ENCODE data around the gene IDI2. TPM values are rescaled to one million over a fixed set of nuclear protein-coding genes. Genes with fewer than 3 reads are reported as not detected.

Gene IDI2
- total and polyA plus RNA-seq, 2 of the 13 experiments (the other 11 are each of a cell fraction or from before 2014, with no cell fraction given), result not detected

DNA sequence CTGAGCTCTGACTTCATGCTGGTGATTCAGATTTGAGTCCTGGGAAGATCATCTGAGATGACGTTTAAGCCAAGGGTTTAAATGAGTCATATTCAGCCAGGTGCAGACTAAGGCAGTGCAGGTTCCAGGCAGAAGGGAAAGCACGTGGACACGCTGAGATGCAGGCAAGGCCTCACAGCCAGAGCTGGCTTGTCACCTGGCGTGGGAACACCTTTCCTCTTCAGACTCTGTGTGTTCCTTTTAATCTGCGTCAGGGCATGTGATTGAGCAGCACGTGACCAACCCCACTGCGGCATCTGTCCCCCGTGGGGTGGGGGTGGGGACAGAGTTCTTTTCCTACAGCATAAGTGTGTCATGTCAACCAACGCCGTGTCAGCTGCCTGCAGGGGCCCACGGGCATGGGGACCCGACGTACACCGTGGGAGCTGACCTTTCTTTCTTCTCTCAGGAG lies 10.7 kb upstream of the IDI2 start:
- no peaks in the 10 kb centered on the region for H3K4me1 ChIP-seq (ENCODE audit: insufficient read depth, low read length)
- CTCF ChIA-PET (ENCODE audit: low intra/inter-chr PET ratio, low total read pairs), result no interaction called here
- FAIRE-seq, result no peak
- no peak for DNase-seq (ENCODE audit: low spot score)
- peak; percentile 55 for ATAC-seq
- intact Hi-C loops (cut with micrococcal nuclease; ENCODE audit: unreplicated experiment) (no loop called here), in situ Hi-C loops (cut with HindIII; ENCODE audit: extremely low pct_ligation_motif_present, low pct_unique_long_range_greater_than_20kb) (no loop called here)
- H3K27me3 ChIP-seq (ENCODE audit: control insufficient read depth in 1 of 2, insufficient read depth in 2 of 2, low read length in 2 of 2), result no peaks in the 10 kb centered on the region
- H4K20me1 ChIP-seq (ENCODE audit: insufficient read depth, low read length), result 0 out of 2 replicates have a peak, but pooled peaks cover 11% of the 10 kb centered on the region
- no peak overlapping the region for H3K9ac ChIP-seq (ENCODE audit: insufficient read depth, low read depth, low read length)
- H3K36me3 ChIP-seq (replicated peaks in 1 of 2; ENCODE audit: control insufficient read depth in 1 of 2, insufficient read depth in 2 of 2, low read length in 2 of 2), result peaks cover 4 to 11% of the 10 kb centered on the region in 2 experiments; a peak in 3 of 5 replicates
- H3K9me3 ChIP-seq (ENCODE audit: low read length), result no peaks in the 10 kb centered on the region
- POLR2A ChIA-PET, result no interaction called here
- no peak overlapping the region for H2AFZ ChIP-seq (ENCODE audit: low read length)
- H3K79me2 ChIP-seq (ENCODE audit: insufficient read depth, low read length), result no peaks in the 10 kb centered on the region
- no peak overlapping the region for H3K27ac ChIP-seq (ENCODE audit: extremely low read length, insufficient read depth, low read length)
- WGBS (ENCODE audit: low lambda C conversion rate), result 77% methylated on average over 14 of the region's 14 CpGs
- H3K4me2 ChIP-seq (ENCODE audit: low read depth, low read length), result no peak overlapping the region
- BruUV-seq (replicated peaks), result no TSS peak
- H3K4me3 ChIP-seq (replicated peaks in 1 of 3; ENCODE audit: insufficient read depth in 1 of 3, low read depth in 2 of 3, low read length in 3 of 3), result no peak overlapping the region
- TF ChIP-seq TERF1 (CRISPR knock-in tag; IDR thresholded peaks at IDR 0.05) (no peak), SOX6 (IDR thresholded peaks at IDR 0.05) (no peak), SOX6 (CRISPR knock-in tag; IDR thresholded peaks at IDR 0.05) (no peak), HOXA9 (CRISPR knock-in tag; IDR thresholded peaks at IDR 0.05; ENCODE audit: borderline replicate concordance) (no peak), ATF7-NPFF (CRISPR knock-in tag; IDR thresholded peaks at IDR 0.05; ENCODE audit: low read depth) (no peak), ZNF224 (CRISPR knock-in tag; IDR thresholded peaks at IDR 0.05) (no peak), TP53 (CRISPR knock-in tag; conservative IDR thresholded peaks at IDR 0.05) (no peak), NR1H2 (CRISPR knock-in tag; IDR thresholded peaks at IDR 0.05; ENCODE audit: borderline replicate concordance, low read depth) (no peak), ZNF362 (CRISPR knock-in tag; IDR thresholded peaks at IDR 0.05; ENCODE audit: borderline replicate concordance) (no peak), RFXANK (CRISPR knock-in tag; IDR thresholded peaks at IDR 0.05) (no peak), MBNL3 (CRISPR knock-in tag; conservative IDR thresholded peaks at IDR 0.05) (no peak), NCOA2 (CRISPR knock-in tag; IDR thresholded peaks at IDR 0.05) (no peak), TFAP4 (IDR thresholded peaks at IDR 0.05; ENCODE audit: borderline replicate concordance, low read depth) (no peak), GLI4 (CRISPR knock-in tag; IDR thresholded peaks at IDR 0.05; ENCODE audit: borderline replicate concordance) (no peak), ZC3H13 (CRISPR knock-in tag; IDR thresholded peaks at IDR 0.05) (no peak), AFF4 (CRISPR knock-in tag; IDR thresholded peaks at IDR 0.05) (no peak)
- TF ChIP-seq, protein P1, sequence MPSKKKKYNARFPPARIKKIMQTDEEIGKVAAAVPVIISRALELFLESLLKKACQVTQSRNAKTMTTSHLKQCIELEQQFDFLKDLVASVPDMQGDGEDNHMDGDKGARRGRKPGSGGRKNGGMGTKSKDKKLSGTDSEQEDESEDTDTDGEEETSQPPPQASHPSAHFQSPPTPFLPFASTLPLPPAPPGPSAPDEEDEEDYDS (CRISPR knock-in tag; IDR thresholded peaks at IDR 0.05), result no peak
- TF ChIP-seq, protein P2, sequence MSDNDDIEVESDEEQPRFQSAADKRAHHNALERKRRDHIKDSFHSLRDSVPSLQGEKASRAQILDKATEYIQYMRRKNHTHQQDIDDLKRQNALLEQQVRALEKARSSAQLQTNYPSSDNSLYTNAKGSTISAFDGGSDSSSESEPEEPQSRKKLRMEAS (IDR thresholded peaks at IDR 0.05), result no peak
